Trophoblast cell (in vitro differentiated cells and primary cell): ENCODE data around the gene PIGR. TPM values are rescaled to one million over a fixed set of nuclear protein-coding genes. Genes with fewer than 3 reads are reported as not detected.

ENCODE experiments used
- DNase-seq, 2 donors: peaks; one replicate each; pipeline ENCODE4 v3.0.0-alpha.2; 2016
- H2AFZ ChIP-seq: 2 replicates; pipeline ENCODE4 v1.6.1; 2013; ENCODE audit warnings: low read length, moderate library complexity, mild to moderate bottlenecking; ENCODE audit not compliant: insufficient read depth, poor library complexity
- H2AK5ac ChIP-seq: 2 replicates; pipeline ENCODE4 v1.6.1; 2013; ENCODE audit warnings: mild to moderate bottlenecking, low read length
- H2BK120ac ChIP-seq: 2 replicates; pipeline ENCODE4 v1.6.1; 2013; ENCODE audit warnings: low read length, mild to moderate bottlenecking, moderate library complexity; ENCODE audit not compliant: insufficient read depth, poor library complexity
- H2BK12ac ChIP-seq: 2 replicates; pipeline ENCODE4 v1.6.1; 2013; ENCODE audit warnings: mild to moderate bottlenecking, low read length, moderate library complexity
- H2BK5ac ChIP-seq: 2 replicates; pipeline ENCODE4 v1.6.1; 2013; ENCODE audit warnings: low read length, low read depth, moderate library complexity, mild to moderate bottlenecking; ENCODE audit not compliant: poor library complexity
- H3K14ac ChIP-seq: 2 replicates; pipeline ENCODE4 v1.6.1; 2013; ENCODE audit warnings: mild to moderate bottlenecking, low read length
- H3K18ac ChIP-seq: 2 replicates; pipeline ENCODE4 v1.6.1; 2013; ENCODE audit warnings: mild to moderate bottlenecking, low read length
- H3K23ac ChIP-seq: 2 replicates; pipeline ENCODE4 v1.6.1; 2013; ENCODE audit warnings: low read length
- H3K27ac ChIP-seq: 2 replicates; pipeline ENCODE4 v1.5.1; 2013; ENCODE audit warnings: low read depth, mild to moderate bottlenecking, inconsistent platforms, low read length, moderate library complexity
- H3K27me3 ChIP-seq: 2 replicates; pipeline ENCODE4 v1.6.1; 2013; ENCODE audit warnings: inconsistent platforms, mild to moderate bottlenecking, low read length, moderate library complexity; ENCODE audit not compliant: insufficient read depth
- H3K36me3 ChIP-seq, 2 experiments: 1 replicate in 1 of 2; 2 replicates in 1 of 2; pipeline ENCODE4 v1.6.1; 2013; ENCODE audit warnings: low read length in 2 of 2, mild to moderate bottlenecking in 2 of 2, moderate library complexity in 1 of 2; ENCODE audit not compliant: insufficient read depth in 2 of 2, control insufficient read depth in 1 of 2
- H3K4ac ChIP-seq: 2 replicates; pipeline ENCODE4 v1.6.1; 2013; ENCODE audit warnings: low read depth, mild to moderate bottlenecking, low read length, moderate library complexity
- H3K4me1 ChIP-seq, 2 experiments: 1 replicate in 1 of 2; 2 replicates in 1 of 2; pipeline ENCODE4 v1.6.1; 2013; ENCODE audit warnings: low read length in 2 of 2, mild to moderate bottlenecking in 2 of 2, moderate library complexity in 1 of 2; ENCODE audit not compliant: insufficient read depth in 2 of 2, control insufficient read depth in 1 of 2
- H3K4me2 ChIP-seq: 2 replicates; pipeline ENCODE4 v1.6.1; 2013; ENCODE audit warnings: inconsistent platforms, mild to moderate bottlenecking, low read length, moderate library complexity
- H3K4me3 ChIP-seq: 2 replicates; pipeline ENCODE4 v1.5.1; 2013; ENCODE audit warnings: mild to moderate bottlenecking, low read depth, low read length, inconsistent platforms
- H3K79me1 ChIP-seq: one replicate; pipeline ENCODE4 v1.6.1; 2013; ENCODE audit warnings: low read length
- H3K79me2 ChIP-seq: 2 replicates; pipeline ENCODE4 v1.6.1; 2013; ENCODE audit warnings: low read length, mild to moderate bottlenecking; ENCODE audit not compliant: control insufficient read depth, insufficient read depth, poor library complexity
- H3K9ac ChIP-seq: 2 replicates; pipeline ENCODE4 v1.6.1; 2013; ENCODE audit warnings: mild to moderate bottlenecking, low read length
- H3K9me3 ChIP-seq: 2 replicates; pipeline ENCODE4 v1.6.1; 2013; ENCODE audit warnings: low read depth, mild to moderate bottlenecking, control low read depth, inconsistent platforms, low read length; ENCODE audit not compliant: insufficient read depth
- H4K12ac ChIP-seq: 2 replicates; pipeline ENCODE4 v1.6.1; 2013; ENCODE audit warnings: low read depth, mild to moderate bottlenecking, low read length, moderate library complexity
- H4K8ac ChIP-seq: 2 replicates; pipeline ENCODE4 v1.6.1; 2013; ENCODE audit warnings: low read depth, mild to moderate bottlenecking, low read length, moderate library complexity
- H4K91ac ChIP-seq: one replicate; pipeline ENCODE4 v1.6.1; 2013; ENCODE audit warnings: low read depth, mild to moderate bottlenecking, low read length, moderate library complexity
- WGBS: extraction: QIAGEN DNeasy Blood & Tissue Kit; methylation state at CpG from one replicate; pipeline ENCODE4 v1.1.7; 2013; ENCODE audit warnings: missing lambda C conversion rate; ENCODE audit not compliant: insufficient read length, insufficient coverage; ENCODE audit errors: extremely low coverage; 5-methylcytosine and 5-hydroxymethylcytosine counted together
- polyA plus RNA-seq: library from polyadenylated mRNA; stranded (reverse); fragments of 200-250 nt; gene quantifications from 2 replicates; pipeline ENCODE4 v1.2.3, GENCODE V29; 2013

PIGR gene
- polyA plus RNA-seq, result not detected in 2 replicates

GRCh38 chr1:206946261-206946660 lies at the start of gene PIGR:
TSS of gene PIGR (minus strand) at chr1:206946466. CDS start at chr1:206940531, 5,935 bp downstream.
- no CpG with 5 or more reads among the region's 7 CpGs for WGBS

GRCh38 chr1:206992790-206993189 lies 46.5 kb upstream of the PIGR start:
- H4K8ac ChIP-seq, result no peak overlapping the region
- H2BK5ac ChIP-seq, result no peak overlapping the region
- no peak overlapping the region for H3K14ac ChIP-seq
- no peak overlapping the region for H3K27ac ChIP-seq
- no peaks in the 10 kb centered on the region for H3K27me3 ChIP-seq
- H2AFZ ChIP-seq, result no peak overlapping the region
- no peak overlapping the region for H3K18ac ChIP-seq
- H3K36me3 ChIP-seq, result no peaks in the 10 kb centered on the region
- H3K4me2 ChIP-seq, result no peak overlapping the region
- H4K91ac ChIP-seq, result no peak overlapping the region
- H2BK120ac ChIP-seq, result no peak overlapping the region
- DNase-seq, result no peak
- no peaks in the 10 kb centered on the region for H3K79me1 ChIP-seq
- H3K4me1 ChIP-seq, result no peaks in the 10 kb centered on the region
- no peak overlapping the region for H4K12ac ChIP-seq
- no peak overlapping the region for H2BK12ac ChIP-seq
- H3K4me3 ChIP-seq, result no peak overlapping the region
- H3K4ac ChIP-seq, result no peak overlapping the region
- no peak overlapping the region for H2AK5ac ChIP-seq
- H3K9me3 ChIP-seq, result no peaks in the 10 kb centered on the region
- no peak overlapping the region for H3K9ac ChIP-seq
- no peaks in the 10 kb centered on the region for H3K79me2 ChIP-seq
- H3K23ac ChIP-seq, result no peak overlapping the region

More at GRCh38 chr1:206946261-206946660, at the start of gene PIGR:
- Histone ChIP-seq H2BK120ac (no peak within 1 kb of the TSS), H4K91ac (no peak within 1 kb of the TSS), H2AFZ (no peak within 1 kb of the TSS), H3K4ac (no peak within 1 kb of the TSS), H3K9me3 (peaks cover 1% of the 10 kb centered on the region), H4K8ac (no peak within 1 kb of the TSS), H3K27me3 (no peaks in the 10 kb centered on the region), H3K4me2 (no peak within 1 kb of the TSS), H3K23ac (no peak within 1 kb of the TSS), H3K27ac (no peak within 1 kb of the TSS), H3K79me1 (no peaks in the 10 kb centered on the region), H3K36me3 (no peaks in the 10 kb centered on the region), H2BK12ac (no peak within 1 kb of the TSS), H3K14ac (no peak within 1 kb of the TSS), H3K18ac (no peak within 1 kb of the TSS), H4K12ac (no peak within 1 kb of the TSS), H2AK5ac (no peak within 1 kb of the TSS), H3K4me3 (no peak within 1 kb of the TSS), H2BK5ac (no peak within 1 kb of the TSS), H3K4me1 (no peaks in the 10 kb centered on the region), H3K79me2 (no peaks in the 10 kb centered on the region), H3K9ac (no peak within 1 kb of the TSS)
- no peak for DNase-seq

GRCh38 chr1:206987873-206988272 lies 41.6 kb upstream of the PIGR start:
- Histone ChIP-seq H2AK5ac (no peak overlapping the region), H2BK12ac (no peak overlapping the region), H4K8ac (no peak overlapping the region), H3K4me3 (no peak overlapping the region), H3K27me3 (no peaks in the 10 kb centered on the region), H3K14ac (no peak overlapping the region), H2AFZ (no peak overlapping the region), H3K4me1 (no peaks in the 10 kb centered on the region), H3K18ac (no peak overlapping the region), H3K79me2 (no peaks in the 10 kb centered on the region), H3K4ac (no peak overlapping the region), H3K36me3 (no peaks in the 10 kb centered on the region), H3K79me1 (no peaks in the 10 kb centered on the region), H4K91ac (no peak overlapping the region), H2BK120ac (no peak overlapping the region), H2BK5ac (no peak overlapping the region), H3K9ac (no peak overlapping the region), H3K4me2 (no peak overlapping the region), H4K12ac (no peak overlapping the region), H3K27ac (no peak overlapping the region), H3K9me3 (no peaks in the 10 kb centered on the region), H3K23ac (no peak overlapping the region)
- no peak for DNase-seq
- WGBS, result no CpG with 5 or more reads among the region's 1 CpG

GRCh38 chr1:206986885-206987284 lies 40.6 kb upstream of the PIGR start:
- Histone ChIP-seq H3K9ac (no peak overlapping the region), H3K9me3 (no peaks in the 10 kb centered on the region), H4K12ac (no peak overlapping the region), H3K27ac (no peak overlapping the region), H2BK12ac (no peak overlapping the region), H3K79me2 (no peaks in the 10 kb centered on the region), H3K79me1 (no peaks in the 10 kb centered on the region), H3K4me2 (no peak overlapping the region), H2AK5ac (no peak overlapping the region), H3K14ac (no peak overlapping the region), H2AFZ (no peak overlapping the region), H2BK5ac (no peak overlapping the region), H3K36me3 (no peaks in the 10 kb centered on the region), H4K8ac (no peak overlapping the region), H3K4me3 (no peak overlapping the region), H3K4ac (no peak overlapping the region), H3K4me1 (no peaks in the 10 kb centered on the region), H3K27me3 (no peaks in the 10 kb centered on the region), H2BK120ac (no peak overlapping the region), H4K91ac (no peak overlapping the region), H3K18ac (no peak overlapping the region), H3K23ac (no peak overlapping the region)
- WGBS, result no CpG with 5 or more reads among the region's 3 CpGs
- no peak for DNase-seq
